ENCODE data around the gene DPAGT1.

DPAGT1 gene

GRCh38 chr11:119094816-119095065, 6.9 kb downstream of the DPAGT1 start:
- DNase-seq (ENCODE audit: low read depth in 2 of 2, low spot score in 1 of 2): no peak

- DNase-seq (ENCODE audit: low read depth in 2 of 2, low spot score in 1 of 2): peak in 1 of 2 donors; percentile 34
These were observed 7.5 kb downstream of the DPAGT1 start for GRCh38 chr11:119093942-119094815.

GRCh38 chr11:119092880-119093842, 8.5 kb downstream of the DPAGT1 start:
- no peak for DNase-seq (ENCODE audit: low read depth in 2 of 2, low spot score in 1 of 2)

- no peak for DNase-seq (ENCODE audit: low read depth in 2 of 2, low spot score in 1 of 2)
These were observed 9.4 kb downstream of the DPAGT1 start for GRCh38 chr11:119091966-119092879.

GRCh38 chr11:119091178-119091577, 10.5 kb downstream of the DPAGT1 start:
- no peak for DNase-seq (ENCODE audit: low read depth in 2 of 2, low spot score in 1 of 2)

GRCh38 chr11:119089319-119089718, 12.3 kb downstream of the DPAGT1 start:
- no peak for DNase-seq (ENCODE audit: low read depth in 2 of 2, low spot score in 1 of 2)

- no peak for DNase-seq (ENCODE audit: low read depth in 2 of 2, low spot score in 1 of 2)
These were observed 13.2 kb downstream of the DPAGT1 start for GRCh38 chr11:119088406-119088805.

GRCh38 chr11:119087747-119088241, 13.9 kb downstream of the DPAGT1 start:
- no peak for DNase-seq (ENCODE audit: low read depth in 2 of 2, low spot score in 1 of 2)

GRCh38 chr11:119087123-119087522, 14.5 kb downstream of the DPAGT1 start:
- no peak for DNase-seq (ENCODE audit: low read depth in 2 of 2, low spot score in 1 of 2)

GRCh38 chr11:119085437-119085847, 16.2 kb downstream of the DPAGT1 start:
- DNase-seq (ENCODE audit: low read depth in 2 of 2, low spot score in 1 of 2): peak in 1 of 2 donors; percentile 36

- DNase-seq (ENCODE audit: low read depth in 2 of 2, low spot score in 1 of 2): peak; percentile 82 to 85
These were observed 16.8 kb downstream of the DPAGT1 start, which contains the start of gene HMBS for GRCh38 chr11:119084663-119085436. Gene HMBS, plus strand, starts transcription at chr11:119084881. Its CDS starts 153 bp downstream, at chr11:119085034.

- no peak for DNase-seq (ENCODE audit: low read depth in 2 of 2, low spot score in 1 of 2)
These were observed 19.9 kb downstream of the DPAGT1 start for GRCh38 chr11:119081682-119082260.

GRCh38 chr11:119078675-119079420, 22.8 kb downstream of the DPAGT1 start:
- DNase-seq (ENCODE audit: low read depth in 2 of 2, low spot score in 1 of 2): no peak

GRCh38 chr11:119077839-119078238, 23.8 kb downstream of the DPAGT1 start:
- no peak for DNase-seq (ENCODE audit: low read depth in 2 of 2, low spot score in 1 of 2)

GRCh38 chr11:119067371-119068222, 34.1 kb downstream of the DPAGT1 start, which contains the start of gene VPS11:
Gene VPS11, plus strand, starts transcription at chr11:119067818. Its CDS starts 6 bp downstream, at chr11:119067824.
- peak; percentile 96 for DNase-seq (ENCODE audit: low read depth in 2 of 2, low spot score in 1 of 2)

GRCh38 chr11:119065369-119065768, 36.3 kb downstream of the DPAGT1 start:
- no peak for DNase-seq (ENCODE audit: low read depth in 2 of 2, low spot score in 1 of 2)

- no peak for DNase-seq (ENCODE audit: low read depth in 2 of 2, low spot score in 1 of 2)
These were observed 38.9 kb downstream of the DPAGT1 start for GRCh38 chr11:119062779-119063178.

GRCh38 chr11:119061256-119061655, 40.4 kb downstream of the DPAGT1 start:
- no peak for DNase-seq (ENCODE audit: low read depth in 2 of 2, low spot score in 1 of 2)
